IMR-90 (cell line): ENCODE measurements around the gene RUBCN. TPM values are rescaled to one million over a fixed set of nuclear protein-coding genes. Genes with fewer than 3 reads are reported as not detected.
"Not testable (repeated sequence)": the region's sequence is repeated elsewhere in the genome, so short reads cannot be mapped to it uniquely, and the experiment has no call there.

Experiments
- ATAC-seq: fragments of 200-7000 bp; cut with Tn5 transposase; 2 replicates; pipeline ENCODE4 v1.9.1; 2020; ENCODE audit warnings: low read depth, mild to moderate bottlenecking, moderate library complexity
- BruUV-seq: library from RNA; stranded (reverse); fragments of 400-500 nt; replicated peaks from 2 replicates; lab custom pipeline; 2021; lab: Mats Ljungman, UMichigan
- CTCF ChIA-PET: fragments of 300-600 bp; formaldehyde crosslinking; extraction: SDS; loops from one replicate; lab custom pipeline; 2021; ENCODE audit warnings: antibody characterized with exemption; lab: Yijun Ruan, JAX
- POLR2A ChIA-PET: fragments of 300-600 bp; sonication (Branson Sonifier 250); formaldehyde crosslinking; loops from one replicate; lab custom pipeline; 2022; ENCODE audit warnings: antibody characterized with exemption; ENCODE audit not compliant: unreplicated experiment; lab: Charles Lee
- DNase-seq: peaks from one replicate; pipeline ENCODE4 v3.0.0; 2013
- H2AFZ ChIP-seq: replicated peaks from 2 replicates; pipeline ENCODE3; 2013; ENCODE audit warnings: low read length, mild to moderate bottlenecking; ENCODE audit not compliant: poor library complexity
- H2AK5ac ChIP-seq: 2 replicates; pipeline ENCODE4 v1.6.1; 2013; ENCODE audit warnings: low read depth, low read length, inconsistent platforms
- H2AK9ac ChIP-seq: replicated peaks from 2 replicates; pipeline ENCODE3; 2013; ENCODE audit warnings: mild to moderate bottlenecking, low read depth, low read length, moderate library complexity; ENCODE audit not compliant: poor library complexity
- H2BK120ac ChIP-seq: 2 replicates; pipeline ENCODE4 v1.6.1; 2013; ENCODE audit warnings: low read depth, low read length, inconsistent platforms
- H2BK15ac ChIP-seq: 3 replicates; pipeline ENCODE4 v1.6.1; 2013; ENCODE audit warnings: low read depth, low read length, inconsistent platforms
- H2BK20ac ChIP-seq: 2 replicates; pipeline ENCODE4 v1.6.1; 2013; ENCODE audit warnings: low read depth, mild to moderate bottlenecking, inconsistent platforms, low read length, moderate library complexity
- H2BK5ac ChIP-seq: 2 replicates; pipeline ENCODE4 v1.6.1; 2013; ENCODE audit warnings: mild to moderate bottlenecking, low read depth, low read length, inconsistent platforms; ENCODE audit not compliant: poor library complexity, severe bottlenecking
- H3K14ac ChIP-seq: replicated peaks from 2 replicates; pipeline ENCODE4 v1.6.1; 2013; ENCODE audit warnings: low read depth, low read length, inconsistent platforms
- H3K18ac ChIP-seq: 2 replicates; pipeline ENCODE4 v1.6.1; 2013; ENCODE audit warnings: low read depth, low read length, control low read depth
- H3K23ac ChIP-seq: 2 replicates; pipeline ENCODE4 v1.6.1; 2013; ENCODE audit warnings: low read depth, low read length, inconsistent platforms
- H3K27ac ChIP-seq: 2 replicates; pipeline ENCODE4 v1.5.1; 2013; ENCODE audit warnings: mild to moderate bottlenecking, control low read depth, low read length; ENCODE audit not compliant: insufficient read depth
- H3K27me3 ChIP-seq: 2 replicates; pipeline ENCODE4 v1.6.1; 2013; ENCODE audit warnings: low read length; ENCODE audit not compliant: control insufficient read depth, insufficient read depth
- H3K36me3 ChIP-seq: 2 replicates; pipeline ENCODE4 v1.6.1; 2013; ENCODE audit warnings: low read length, mixed read lengths; ENCODE audit not compliant: control insufficient read depth, insufficient read depth
- H3K4ac ChIP-seq: 2 replicates; pipeline ENCODE4 v1.6.1; 2013; ENCODE audit warnings: low read depth, low read length, inconsistent platforms
- H3K4me1 ChIP-seq: 2 replicates; pipeline ENCODE4 v1.6.1; 2013; ENCODE audit warnings: low read length, mixed read lengths; ENCODE audit not compliant: control insufficient read depth, insufficient read depth
- H3K4me2 ChIP-seq: 2 replicates; pipeline ENCODE4 v1.6.1; 2013; ENCODE audit warnings: low read depth, mild to moderate bottlenecking, control low read depth, low read length, moderate library complexity
- H3K4me3 ChIP-seq: 2 replicates; pipeline ENCODE4 v1.5.1; 2013; ENCODE audit warnings: low read depth, mild to moderate bottlenecking, control low read depth, low read length, moderate library complexity; ENCODE audit not compliant: insufficient read depth
- H3K56ac ChIP-seq: 2 replicates; pipeline ENCODE4 v1.6.1; 2013; ENCODE audit warnings: low read length, inconsistent platforms; ENCODE audit not compliant: insufficient read depth; ENCODE audit errors: extremely low read depth
- H3K79me1 ChIP-seq, 2 experiments: 2 replicates each; pipeline ENCODE4 v1.6.1; 2013; ENCODE audit warnings: low read length in 2 of 2, inconsistent platforms in 1 of 2, low read depth in 1 of 2
- H3K9ac ChIP-seq: 2 replicates; pipeline ENCODE4 v1.6.1; 2013; ENCODE audit warnings: low read depth, low read length, control low read depth
- H3K9me1 ChIP-seq: 2 replicates; pipeline ENCODE4 v1.6.1; 2013; ENCODE audit warnings: low read length, inconsistent platforms; ENCODE audit not compliant: insufficient read depth
- H3K9me3 ChIP-seq: 2 replicates; pipeline ENCODE4 v1.6.1; 2013; ENCODE audit warnings: low read length; ENCODE audit not compliant: control insufficient read depth, insufficient read depth
- H4K20me1 ChIP-seq: 2 replicates; pipeline ENCODE4 v1.6.1; 2013; ENCODE audit warnings: low read length, inconsistent platforms; ENCODE audit not compliant: insufficient read depth
- H4K5ac ChIP-seq: 2 replicates; pipeline ENCODE4 v1.6.1; 2013; ENCODE audit warnings: mild to moderate bottlenecking, low read depth, low read length, control low read depth
- H4K8ac ChIP-seq, 2 experiments: 2 replicates each; pipeline ENCODE4 v1.6.1; 2013; ENCODE audit warnings: low read depth in 2 of 2, low read length in 2 of 2, control low read depth in 1 of 2, inconsistent platforms in 1 of 2
- H4K91ac ChIP-seq: 2 replicates; pipeline ENCODE4 v1.6.1; 2013; ENCODE audit warnings: low read depth, low read length, inconsistent platforms; ENCODE audit not compliant: insufficient read depth
- WGBS, 2 experiments: methylation state at CpG; one replicate each; pipeline versions ENCODE4 v1.1.5 to v1.1.7; 2013; ENCODE audit warnings: missing lambda C conversion rate in 2 of 2; ENCODE audit not compliant: insufficient read length in 1 of 2; ENCODE audit errors: extremely low coverage in 2 of 2; 5-methylcytosine and 5-hydroxymethylcytosine counted together
- dilution Hi-C: fragments of 300-500 bp; cut with HindIII; formaldehyde crosslinking; loops from one replicate; pipeline ENCODE4 v1.14.3; 2018; ENCODE audit warnings: low sequenced_read_pairs; ENCODE audit not compliant: unreplicated experiment
- in situ Hi-C: fragments of 300-500 bp; cut with MboI; formaldehyde crosslinking; loops from 3 replicates; pipeline ENCODE4 v1.14.3; 2019; ENCODE audit warnings: low sequenced_read_pairs, inconsistent platforms, mixed read lengths
- intact Hi-C: fragments of 100-400 bp; cut with micrococcal nuclease; formaldehyde crosslinking; loops from 2 replicates; pipeline ENCODE4 v1.10.0; 2022
- polyA plus RNA-seq, 3 experiments: library from polyadenylated mRNA; depleted of rRNA; stranded (reverse); fragments of >200 nt; gene quantifications; 2 replicates each; pipeline ENCODE4 v1.2.3, GENCODE V29; 2012; ENCODE audit warnings: low replicate concordance in 1 of 3
- total RNA-seq: library from RNA; depleted of rRNA; stranded (reverse); fragments of >200 nt; gene quantifications from 2 replicates; pipeline ENCODE4 v1.2.3, GENCODE V29; 2012

RUBCN gene
- total and polyA plus RNA-seq, 2 of the 4 experiments (the other 2 are of a cell fraction): 10.8 to 12.6 TPM

GRCh38 chr3:197667293-197667692 lies 69.4 kb downstream of the RUBCN start:
- H4K5ac ChIP-seq, H3K56ac ChIP-seq, intact Hi-C loops, H3K4me2 ChIP-seq, ATAC-seq, H2BK120ac ChIP-seq, H3K14ac ChIP-seq, H4K20me1 ChIP-seq, H2BK5ac ChIP-seq, dilution Hi-C loops, DNase-seq, H3K4ac ChIP-seq, in situ Hi-C loops, H2AK9ac ChIP-seq, H3K36me3 ChIP-seq, H2AFZ ChIP-seq, H3K18ac ChIP-seq, H3K27ac ChIP-seq, H4K8ac ChIP-seq, H2BK15ac ChIP-seq, H2AK5ac ChIP-seq, H2BK20ac ChIP-seq, H3K23ac ChIP-seq, POLR2A ChIA-PET, CTCF ChIA-PET, H3K4me3 ChIP-seq, H3K9ac ChIP-seq, H4K91ac ChIP-seq, H3K4me1 ChIP-seq, H3K9me3 ChIP-seq, H3K9me1 ChIP-seq, H3K79me1 ChIP-seq, BruUV-seq, H3K27me3 ChIP-seq: not testable (repeated sequence)
- no CpG with 5 or more reads among the region's 3 CpGs for WGBS, 2 experiments

- H2BK5ac ChIP-seq, H2BK120ac ChIP-seq, H3K27ac ChIP-seq, H3K9ac ChIP-seq, CTCF ChIA-PET, DNase-seq, POLR2A ChIA-PET, H3K9me3 ChIP-seq, H3K9me1 ChIP-seq, H3K4ac ChIP-seq, intact Hi-C loops, in situ Hi-C loops, H3K18ac ChIP-seq, H3K14ac ChIP-seq, H4K5ac ChIP-seq, BruUV-seq, H2AK5ac ChIP-seq, H2BK20ac ChIP-seq, H3K4me3 ChIP-seq, H4K20me1 ChIP-seq, H3K23ac ChIP-seq, H2AK9ac ChIP-seq, H4K91ac ChIP-seq, H2AFZ ChIP-seq, H4K8ac ChIP-seq, H2BK15ac ChIP-seq, H3K56ac ChIP-seq, ATAC-seq, H3K79me1 ChIP-seq, H3K27me3 ChIP-seq, H3K4me2 ChIP-seq, H3K36me3 ChIP-seq, dilution Hi-C loops, H3K4me1 ChIP-seq: not testable (repeated sequence)
- WGBS, 2 experiments: 53% methylated on average over 6 of the region's 26 CpGs; no CpG with 5 or more reads in 1 of the 2 experiments
Measured at GRCh38 chr3:197666221-197666842, 70.4 kb downstream of the RUBCN start.
